Ishikawa (cell line): ENCODE measurements around the gene NLK.

ENCODE experiments used
- CEBPB ChIP-seq: IDR thresholded peaks from 2 replicates; pipeline ENCODE4 v1.6.1; 2012
- CREB1 ChIP-seq: IDR thresholded peaks from 2 replicates; pipeline ENCODE4 v1.6.1; 2012; ENCODE audit warnings: low read depth
- EGR1 ChIP-seq: IDR thresholded peaks from 2 replicates; pipeline ENCODE4 v1.6.1; 2012
- EP300 ChIP-seq: IDR thresholded peaks from 2 replicates; pipeline ENCODE4 v1.6.1; 2012; ENCODE audit warnings: borderline replicate concordance
- FOXM1 ChIP-seq: IDR thresholded peaks from 2 replicates; pipeline ENCODE4 v1.6.1; 2012; ENCODE audit warnings: low read depth, borderline replicate concordance
- TAF1 ChIP-seq: IDR thresholded peaks from 2 replicates; pipeline ENCODE4 v1.6.1; 2012; ENCODE audit warnings: low read depth, mild to moderate bottlenecking
- YY1 ChIP-seq: IDR thresholded peaks from 2 replicates; pipeline ENCODE4 v1.6.1; 2012; ENCODE audit warnings: low read depth

- TF ChIP-seq CREB1 (no peak), FOXM1 (no peak), TAF1 (no peak), YY1 (no peak), CEBPB (no peak), EGR1 (no peak), EP300 (no peak)
Measured at GRCh38 chr17:28120766-28121165, 78.3 kb downstream of the NLK start.
